Naive thymus-derived CD4-positive, alpha-beta T cell (primary cell): ENCODE results near the gene PTGIR. TPM values are rescaled to one million over a fixed set of nuclear protein-coding genes. Genes with fewer than 3 reads are reported as not detected.

ENCODE experiments used
- ATAC-seq: fragments of 150-1000 bp; cut with Tn5 transposase; 2 replicates; pipeline ENCODE4 v1.10.0; 2021; ENCODE audit warnings: mild to moderate bottlenecking, moderate library complexity
- CTCF ChIA-PET: fragments of 350-600 bp; sonication (Branson Sonifier 250); formaldehyde crosslinking; loops from one replicate; lab custom pipeline; 2021; ENCODE audit warnings: antibody characterized with exemption; lab: Charles Lee
- POLR2A ChIA-PET: fragments of 350-600 bp; sonication (Branson Sonifier 250); formaldehyde crosslinking; loops from one replicate; lab custom pipeline; 2021; ENCODE audit warnings: antibody characterized with exemption, inconsistent platforms; lab: Charles Lee
- DNase-seq, 9 donors: peaks; one replicate each; pipeline versions ENCODE4 v3.0.0 to v3.0.0-alpha.2; 2020 to 2022; ENCODE audit warnings: mixed read lengths in 1 of 9
- H3K27ac ChIP-seq: one replicate; pipeline ENCODE4 v1.7.0; 2013; ENCODE audit warnings: mild to moderate bottlenecking, low read depth, low read length, moderate library complexity
- H3K27me3 ChIP-seq, 2 donors: one replicate each; pipeline ENCODE4 v1.7.0; 2013; ENCODE audit warnings: low read length in 2 of 2, mild to moderate bottlenecking in 2 of 2, moderate library complexity in 2 of 2; ENCODE audit not compliant: control insufficient read depth in 2 of 2, insufficient read depth in 2 of 2
- H3K36me3 ChIP-seq, 3 experiments: 1 replicate in 2 of 3; 2 replicates in 1 of 3; pipeline ENCODE4 v1.7.0; 2013; ENCODE audit warnings: low read length in 3 of 3, mild to moderate bottlenecking in 3 of 3, moderate library complexity in 1 of 3; ENCODE audit not compliant: insufficient read depth in 3 of 3, control insufficient read depth in 2 of 3
- H3K4me1 ChIP-seq, 2 donors: one replicate each; pipeline ENCODE4 v1.7.0; 2013; ENCODE audit warnings: low read length in 2 of 2, mild to moderate bottlenecking in 2 of 2, moderate library complexity in 1 of 2; ENCODE audit not compliant: control insufficient read depth in 2 of 2, insufficient read depth in 2 of 2
- H3K4me3 ChIP-seq: 2 replicates; pipeline ENCODE4 v1.7.0; 2013; ENCODE audit warnings: mild to moderate bottlenecking, low read length
- H3K9me3 ChIP-seq, 3 experiments: 1 replicate in 2 of 3; 2 replicates in 1 of 3; pipeline ENCODE4 v1.7.0; 2013; ENCODE audit warnings: low read length in 3 of 3; ENCODE audit not compliant: control insufficient read depth in 2 of 3
- H3K27ac Mint-ChIP-seq, 9 donors: one replicate each; pipeline ENCODE4 v1.8.0; 2020 to 2022; ENCODE audit warnings: mixed read lengths in 9 of 9, mild to moderate bottlenecking in 8 of 9, moderate library complexity in 5 of 9, inconsistent platforms in 2 of 9
- H3K27me3 Mint-ChIP-seq, 5 donors: one replicate each; pipeline ENCODE4 v1.8.0; 2021 to 2022; ENCODE audit warnings: mixed read lengths in 5 of 5, mild to moderate bottlenecking in 1 of 5
- H3K36me3 Mint-ChIP-seq, 5 donors: one replicate each; pipeline ENCODE4 v1.8.0; 2020 to 2022; ENCODE audit warnings: mixed read lengths in 5 of 5, mild to moderate bottlenecking in 3 of 5, inconsistent platforms in 1 of 5
- H3K4me1 Mint-ChIP-seq, 7 donors: one replicate each; pipeline ENCODE4 v1.8.0; 2020 to 2022; ENCODE audit warnings: mixed read lengths in 7 of 7, mild to moderate bottlenecking in 3 of 7, inconsistent platforms in 1 of 7
- H3K4me3 Mint-ChIP-seq, 10 donors: one replicate each; pipeline ENCODE4 v1.8.0; 2020 to 2022; ENCODE audit warnings: mild to moderate bottlenecking in 10 of 10, mixed read lengths in 10 of 10, moderate library complexity in 6 of 10, inconsistent platforms in 2 of 10
- H3K9me3 Mint-ChIP-seq, 11 donors: one replicate each; pipeline ENCODE4 v1.8.0; 2020 to 2022; ENCODE audit warnings: mixed read lengths in 11 of 11, mild to moderate bottlenecking in 4 of 11, inconsistent platforms in 1 of 11, moderate library complexity in 1 of 11
- intact Hi-C, 2 donors: fragments of 100-400 bp; cut with micrococcal nuclease; formaldehyde crosslinking; loops; one replicate each; pipeline ENCODE4 v1.15.1; 2023
- polyA plus RNA-seq, 2 donors: library from polyadenylated mRNA; unstranded; fragments of 300-500 nt; fragmentation: Illumina TruSeq; gene quantifications; one replicate each; pipeline ENCODE4 v1.2.3, GENCODE V29; 2021
- total RNA-seq, 6 experiments: library from RNA in 5 of 6; stranded (reverse) in 5 of 6; gene quantifications; 1 replicate in 5 of 6; 2 replicates in 1 of 6; pipeline ENCODE4 v1.2.3 and lab custom pipeline; 2021 to 2026

Gene PTGIR
- total and polyA plus RNA-seq, 7 experiments from 2014 or later, result 4.2 to 99.1 (median 5.1) TPM

DNA sequence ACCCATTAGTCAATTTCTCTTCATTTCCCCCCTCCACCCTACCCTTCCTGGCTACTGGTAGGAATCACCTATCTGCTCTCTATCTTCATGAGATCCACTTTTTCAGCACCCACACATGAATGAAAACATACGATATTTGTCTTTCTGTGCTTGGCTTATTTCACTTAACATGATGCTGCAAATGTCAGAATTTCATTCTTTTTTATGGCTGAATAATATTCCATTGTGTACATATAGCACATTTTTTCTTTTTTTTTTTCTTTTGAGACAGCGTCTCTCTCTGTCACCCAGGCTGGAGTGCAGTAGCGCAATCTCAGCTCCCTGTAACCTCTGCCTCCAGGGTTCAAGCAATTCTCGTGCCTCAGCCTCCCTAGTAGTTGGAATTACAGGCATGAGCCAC is 33.6 kb downstream of the PTGIR start:
- no peaks in the 10 kb centered on the region for H3K36me3 ChIP-seq
- Mint-ChIP-seq H3K27ac (peak overlapping the region in 2 of 9 donors; percentile 37 to 51), H3K4me1 (no peaks in the 10 kb centered on the region), H3K27me3 (peaks cover 0 to 27% (median 0%) of the 10 kb centered on the region in 5 donors), H3K4me3 (no peak overlapping the region), H3K9me3 (peaks cover 0 to 3% (median 0%) of the 10 kb centered on the region in 11 donors), H3K36me3 (no peaks in the 10 kb centered on the region)
- no peak overlapping the region for H3K27ac ChIP-seq
- H3K4me1 ChIP-seq, result no peaks in the 10 kb centered on the region
- no peak for ATAC-seq
- CTCF ChIA-PET, result no interaction called here
- no peak overlapping the region for H3K4me3 ChIP-seq
- POLR2A ChIA-PET, result interaction anchor here (0.6 kb wide), 1 partner anchor 22 kb away, joined by 3 read pairs; no protein-coding TSS in a partner anchor
- H3K9me3 ChIP-seq, result no peaks in the 10 kb centered on the region
- intact Hi-C loops, result no loop called here
- no peaks in the 10 kb centered on the region for H3K27me3 ChIP-seq
- no peak for DNase-seq

DNA sequence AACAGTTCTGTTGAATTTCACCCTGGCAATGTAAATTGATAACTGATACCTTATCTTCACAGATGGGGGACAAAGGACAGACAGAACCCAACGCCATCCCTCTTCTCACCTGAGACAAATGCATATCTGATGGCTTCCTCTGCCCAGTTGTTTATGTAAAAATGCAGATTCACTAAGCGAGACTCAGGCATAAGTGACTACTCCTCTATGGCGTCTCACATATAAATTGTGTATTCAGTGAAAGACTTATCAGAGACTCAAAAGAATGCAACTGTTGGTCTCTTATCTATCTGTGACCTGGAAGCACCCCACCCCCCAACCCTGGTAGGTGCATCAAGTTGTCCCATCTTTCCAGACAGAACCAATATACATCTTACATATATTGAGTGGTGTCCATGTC is 37.0 kb downstream of the PTGIR start:
- no peak overlapping the region for H3K4me3 Mint-ChIP-seq
- DNase-seq, result no peak
- ATAC-seq, result no peak
- no peak overlapping the region for H3K27ac ChIP-seq
- peaks cover 0 to 42% (median 0%) of the 10 kb centered on the region in 5 donors for H3K27me3 Mint-ChIP-seq
- no peak overlapping the region for H3K4me3 ChIP-seq
- ChIA-PET CTCF (no interaction called here), POLR2A (no interaction called here)
- no peaks in the 10 kb centered on the region for H3K9me3 ChIP-seq
- peaks cover 0 to 6% (median 0%) of the 10 kb centered on the region in 5 donors for H3K36me3 Mint-ChIP-seq
- no peaks in the 10 kb centered on the region for H3K4me1 ChIP-seq
- intact Hi-C loops, result no loop called here
- H3K36me3 ChIP-seq, result no peaks in the 10 kb centered on the region
- no peak overlapping the region for H3K27ac Mint-ChIP-seq
- H3K9me3 Mint-ChIP-seq, result peaks cover 0 to 3% (median 0%) of the 10 kb centered on the region in 11 donors
- H3K27me3 ChIP-seq, result no peaks in the 10 kb centered on the region
- peaks cover 2 to 14% (median 9%) of the 10 kb centered on the region in 7 donors for H3K4me1 Mint-ChIP-seq

DNA sequence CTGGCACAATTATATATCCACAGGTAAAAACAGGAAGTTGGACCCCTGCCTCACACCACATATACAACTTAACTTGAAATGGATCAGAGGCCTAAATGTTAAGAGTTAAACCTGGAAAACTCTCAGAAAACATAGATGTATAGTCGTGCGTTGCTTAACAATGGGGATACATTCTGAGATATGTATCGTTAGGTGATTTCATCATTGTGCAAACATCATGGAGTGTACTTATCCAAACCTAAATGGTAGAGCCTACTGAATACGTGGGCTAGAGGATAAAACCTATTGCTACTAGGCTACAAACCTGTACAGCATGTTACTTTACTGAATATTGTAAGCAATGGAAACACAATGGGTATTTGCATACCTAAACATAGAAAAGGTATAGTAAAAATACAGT is 38.6 kb downstream of the PTGIR start:
- ATAC-seq, result no peak
- Histone ChIP-seq H3K4me1 (no peaks in the 10 kb centered on the region), H3K9me3 (no peaks in the 10 kb centered on the region), H3K36me3 (no peaks in the 10 kb centered on the region), H3K27me3 (no peaks in the 10 kb centered on the region), H3K4me3 (no peak overlapping the region), H3K27ac (no peak overlapping the region)
- H3K9me3 Mint-ChIP-seq, result peaks cover 0 to 3% (median 0%) of the 10 kb centered on the region in 11 donors
- POLR2A ChIA-PET, result interaction anchor here (0.7 kb wide), 1 partner anchor 14 kb away, joined by 3 read pairs; no protein-coding TSS in a partner anchor
- H3K36me3 Mint-ChIP-seq, result peaks cover 0 to 6% (median 0%) of the 10 kb centered on the region in 5 donors
- H3K27me3 Mint-ChIP-seq, result peaks cover 0 to 41% (median 0%) of the 10 kb centered on the region in 5 donors
- no peak overlapping the region for H3K4me3 Mint-ChIP-seq
- CTCF ChIA-PET, result interaction anchor here (1.0 kb wide), 1 partner anchor 44 kb away, joined by 3 read pairs; no protein-coding TSS in a partner anchor
- no peak overlapping the region for H3K27ac Mint-ChIP-seq
- intact Hi-C loops, result no loop called here
- peaks cover 2 to 17% (median 9%) of the 10 kb centered on the region in 7 donors for H3K4me1 Mint-ChIP-seq
- no peak for DNase-seq

DNA sequence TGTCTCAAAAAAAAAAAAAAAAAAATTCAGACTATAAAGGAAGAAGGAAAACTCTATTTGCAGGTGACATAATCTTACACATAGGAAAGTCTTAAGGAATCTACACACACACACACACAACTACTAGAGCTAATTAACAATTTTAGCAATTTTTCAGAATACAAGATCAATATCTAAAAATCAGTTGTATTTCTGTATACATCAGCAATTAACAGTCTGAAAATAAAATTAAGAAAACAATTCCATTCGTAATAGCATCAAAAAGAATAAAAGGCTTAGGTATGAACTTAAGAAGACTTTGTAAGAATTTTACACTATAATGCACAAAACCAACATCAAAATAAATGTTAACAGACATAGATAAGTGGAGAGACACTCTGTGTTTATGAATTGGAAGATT is 39.4 kb downstream of the PTGIR start:
- ATAC-seq, result no peak
- Mint-ChIP-seq H3K4me3 (no peak overlapping the region), H3K9me3 (peaks cover 0 to 4% (median 0%) of the 10 kb centered on the region in 11 donors), H3K27ac (no peak overlapping the region), H3K27me3 (peaks cover 0 to 42% (median 0%) of the 10 kb centered on the region in 5 donors), H3K36me3 (peaks cover 0 to 6% (median 4%) of the 10 kb centered on the region in 5 donors), H3K4me1 (peaks cover 2 to 17% (median 9%) of the 10 kb centered on the region in 7 donors)
- intact Hi-C loops, result no loop called here
- no peaks in the 10 kb centered on the region for H3K4me1 ChIP-seq
- no peaks in the 10 kb centered on the region for H3K27me3 ChIP-seq
- POLR2A ChIA-PET, result interaction anchor here (0.7 kb wide), 1 partner anchor 13 kb away, joined by 3 read pairs; no protein-coding TSS in a partner anchor
- DNase-seq, result no peak
- no peak overlapping the region for H3K27ac ChIP-seq
- H3K36me3 ChIP-seq, result no peaks in the 10 kb centered on the region
- CTCF ChIA-PET, result interaction anchor here (1.0 kb wide), 1 partner anchor 43 kb away, joined by 3 read pairs; no protein-coding TSS in a partner anchor
- H3K4me3 ChIP-seq, result no peak overlapping the region
- no peaks in the 10 kb centered on the region for H3K9me3 ChIP-seq

DNA sequence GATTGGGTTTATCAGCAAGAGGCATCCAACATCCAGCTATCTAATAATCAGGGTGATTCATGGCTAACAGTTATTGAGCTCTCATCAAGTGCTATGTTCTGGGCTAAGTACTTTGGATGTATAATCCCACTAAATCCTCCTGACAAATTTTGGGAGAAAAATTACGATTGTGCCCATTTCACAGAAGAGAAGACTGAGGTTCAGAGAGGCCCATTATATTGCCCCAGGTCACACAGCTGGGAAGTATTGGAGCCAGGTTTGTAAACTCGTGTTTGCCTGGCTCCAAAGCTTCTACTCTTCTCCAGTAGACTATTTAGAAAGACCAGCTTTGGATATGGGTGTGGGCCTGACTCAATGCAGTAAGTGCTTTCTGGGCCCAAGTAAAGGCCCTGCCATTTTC is 44.6 kb downstream of the PTGIR start:
- H3K27me3 Mint-ChIP-seq, result peaks cover 0 to 28% (median 0%) of the 10 kb centered on the region in 5 donors
- no peak overlapping the region for H3K27ac Mint-ChIP-seq
- peaks cover 0 to 5% (median 0%) of the 10 kb centered on the region in 11 donors for H3K9me3 Mint-ChIP-seq
- CTCF ChIA-PET, result interaction anchor here (0.8 kb wide), 1 partner anchor 42 kb away, joined by 3 read pairs; no protein-coding TSS in a partner anchor
- DNase-seq, result no peak
- Histone ChIP-seq H3K9me3 (no peaks in the 10 kb centered on the region), H3K36me3 (no peaks in the 10 kb centered on the region), H3K4me1 (no peaks in the 10 kb centered on the region), H3K27me3 (no peaks in the 10 kb centered on the region), H3K27ac (no peak overlapping the region), H3K4me3 (no peak overlapping the region)
- peaks cover 6 to 46% (median 28%) of the 10 kb centered on the region in 7 donors for H3K4me1 Mint-ChIP-seq
- H3K4me3 Mint-ChIP-seq, result no peak overlapping the region
- intact Hi-C loops, result no loop called here
- POLR2A ChIA-PET, result no interaction called here
- ATAC-seq, result no peak
- H3K36me3 Mint-ChIP-seq, result peaks cover 0 to 8% (median 5%) of the 10 kb centered on the region in 5 donors

DNA sequence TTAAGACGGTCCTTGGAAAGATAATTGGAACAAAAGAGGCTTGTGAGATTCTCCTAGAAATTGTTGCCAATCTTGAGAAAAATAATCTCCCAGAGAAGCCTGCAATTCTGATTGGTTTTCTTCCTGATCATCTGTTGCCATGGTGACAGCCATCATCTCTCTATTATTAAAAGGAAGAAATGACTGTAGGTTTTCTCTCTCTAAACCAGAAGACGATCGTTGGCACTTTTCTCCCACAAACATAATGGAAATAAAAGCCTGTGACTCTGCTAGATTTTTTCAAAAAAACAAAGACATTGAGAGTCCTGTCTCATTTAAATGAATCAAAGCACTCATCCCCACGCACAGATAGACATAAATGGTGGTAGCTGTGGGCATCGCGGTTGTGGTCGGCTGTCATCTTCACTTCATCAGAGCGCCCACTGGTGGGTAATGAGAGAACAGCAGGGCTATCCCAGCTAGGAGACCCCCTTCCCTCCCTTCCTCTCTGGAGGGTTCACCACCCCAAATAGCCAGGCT is 45.5 kb downstream of the PTGIR start:
- Mint-ChIP-seq H3K4me1 (peaks cover 10 to 53% (median 32%) of the 10 kb centered on the region in 7 donors), H3K27me3 (peaks cover 0 to 26% (median 0%) of the 10 kb centered on the region in 5 donors), H3K36me3 (peaks cover 0 to 8% (median 5%) of the 10 kb centered on the region in 5 donors), H3K27ac (peak overlapping the region in 3 of 9 donors; percentile 3 to 36 (median 24)), H3K4me3 (no peak overlapping the region), H3K9me3 (peaks cover 0 to 5% (median 0%) of the 10 kb centered on the region in 11 donors)
- POLR2A ChIA-PET, result interaction anchor here (0.6 kb wide), 1 partner anchor 81 kb away, joined by 3 read pairs; no protein-coding TSS in a partner anchor
- Histone ChIP-seq H3K9me3 (no peaks in the 10 kb centered on the region), H3K4me3 (no peak overlapping the region), H3K4me1 (peaks cover 0 to 4% of the 10 kb centered on the region in 2 donors), H3K36me3 (no peaks in the 10 kb centered on the region), H3K27ac (no peak overlapping the region), H3K27me3 (no peaks in the 10 kb centered on the region)
- CTCF ChIA-PET, result interaction anchor here (0.8 kb wide), 1 partner anchor 42 kb away, joined by 3 read pairs; no protein-coding TSS in a partner anchor
- ATAC-seq (no peak), DNase-seq (peak in 4 of 9 donors; percentile 16 to 44 (median 23))
- intact Hi-C loops, result loop anchor here in 1 of 2 donors (5.0 kb wide), 1 partner anchor 52 kb away; no protein-coding TSS in a partner anchor
